Measurements from ENCODE around the gene LRRC36.
"Not testable (repeated sequence)": the region's sequence is repeated elsewhere in the genome, so short reads cannot be mapped to it uniquely, and the experiment has no call there.

The LRRC36 gene

GRCh38 chr16:67341250-67341649 is 14.6 kb downstream of the LRRC36 start:
- no peak for DNase-seq (ENCODE audit: extremely low read depth in 1 of 2, low read depth in 1 of 2)

- DNase-seq (ENCODE audit: extremely low read depth in 1 of 2, low read depth in 1 of 2): no peak
Observed at GRCh38 chr16:67342616-67343015, 16.0 kb downstream of the LRRC36 start.

GRCh38 chr16:67345401-67345800 is 18.8 kb downstream of the LRRC36 start:
- DNase-seq (ENCODE audit: extremely low read depth in 1 of 2, low read depth in 1 of 2): no peak

GRCh38 chr16:67346341-67346740 is 19.7 kb downstream of the LRRC36 start:
- no peak for DNase-seq (ENCODE audit: extremely low read depth in 1 of 2, low read depth in 1 of 2)

GRCh38 chr16:67349172-67349571 is 22.6 kb downstream of the LRRC36 start:
- no peak for DNase-seq (ENCODE audit: extremely low read depth in 1 of 2, low read depth in 1 of 2)

GRCh38 chr16:67350324-67350723 is 23.7 kb downstream of the LRRC36 start:
- DNase-seq (ENCODE audit: extremely low read depth in 1 of 2, low read depth in 1 of 2): no peak

- not testable (repeated sequence) for DNase-seq (ENCODE audit: extremely low read depth in 1 of 2, low read depth in 1 of 2)
Observed at GRCh38 chr16:67352463-67352862, 25.8 kb downstream of the LRRC36 start.

- DNase-seq (ENCODE audit: extremely low read depth in 1 of 2, low read depth in 1 of 2): no peak
Observed at GRCh38 chr16:67356396-67356795, 29.8 kb downstream of the LRRC36 start.

- no peak for DNase-seq (ENCODE audit: extremely low read depth in 1 of 2, low read depth in 1 of 2)
Observed at GRCh38 chr16:67357561-67357960, 30.9 kb downstream of the LRRC36 start.

GRCh38 chr16:67359540-67360269 is 33.1 kb downstream of the LRRC36 start:
- DNase-seq (ENCODE audit: extremely low read depth in 1 of 2, low read depth in 1 of 2): not testable (repeated sequence)

GRCh38 chr16:67361038-67361437 is 34.4 kb downstream of the LRRC36 start:
- DNase-seq (ENCODE audit: extremely low read depth in 1 of 2, low read depth in 1 of 2): no peak

GRCh38 chr16:67364600-67365235 is 38.1 kb downstream of the LRRC36 start:
- no peak for DNase-seq (ENCODE audit: extremely low read depth in 1 of 2, low read depth in 1 of 2)

- no peak for DNase-seq (ENCODE audit: extremely low read depth in 1 of 2, low read depth in 1 of 2)
Observed at GRCh38 chr16:67370661-67371060, 44.0 kb downstream of the LRRC36 start.

GRCh38 chr16:67372664-67373063 is 46.0 kb downstream of the LRRC36 start:
- no peak for DNase-seq (ENCODE audit: extremely low read depth in 1 of 2, low read depth in 1 of 2)

- DNase-seq (ENCODE audit: extremely low read depth in 1 of 2, low read depth in 1 of 2): not testable (repeated sequence)
Observed at GRCh38 chr16:67376012-67376411, 49.4 kb downstream of the LRRC36 start.

GRCh38 chr16:67378642-67379041 is 52.0 kb downstream of the LRRC36 start:
- no peak for DNase-seq (ENCODE audit: extremely low read depth in 1 of 2, low read depth in 1 of 2)

GRCh38 chr16:67383284-67383683 is 56.7 kb downstream of the LRRC36 start:
- no peak for DNase-seq (ENCODE audit: extremely low read depth in 1 of 2, low read depth in 1 of 2)

- no peak for DNase-seq (ENCODE audit: extremely low read depth in 1 of 2, low read depth in 1 of 2)
Observed at GRCh38 chr16:67384778-67385510, 58.3 kb downstream of the LRRC36 start.

GRCh38 chr16:67386861-67387455 is 60.3 kb downstream of the LRRC36 start:
- no peak for DNase-seq (ENCODE audit: extremely low read depth in 1 of 2, low read depth in 1 of 2)

GRCh38 chr16:67387479-67388079 is 61.0 kb downstream of the LRRC36 start:
- DNase-seq (ENCODE audit: extremely low read depth in 1 of 2, low read depth in 1 of 2): no peak

GRCh38 chr16:67388191-67388590 is 61.6 kb downstream of the LRRC36 start:
- DNase-seq (ENCODE audit: extremely low read depth in 1 of 2, low read depth in 1 of 2): no peak
